Measurements from ENCODE around the gene KCNJ4.

Gene KCNJ4

DNA sequence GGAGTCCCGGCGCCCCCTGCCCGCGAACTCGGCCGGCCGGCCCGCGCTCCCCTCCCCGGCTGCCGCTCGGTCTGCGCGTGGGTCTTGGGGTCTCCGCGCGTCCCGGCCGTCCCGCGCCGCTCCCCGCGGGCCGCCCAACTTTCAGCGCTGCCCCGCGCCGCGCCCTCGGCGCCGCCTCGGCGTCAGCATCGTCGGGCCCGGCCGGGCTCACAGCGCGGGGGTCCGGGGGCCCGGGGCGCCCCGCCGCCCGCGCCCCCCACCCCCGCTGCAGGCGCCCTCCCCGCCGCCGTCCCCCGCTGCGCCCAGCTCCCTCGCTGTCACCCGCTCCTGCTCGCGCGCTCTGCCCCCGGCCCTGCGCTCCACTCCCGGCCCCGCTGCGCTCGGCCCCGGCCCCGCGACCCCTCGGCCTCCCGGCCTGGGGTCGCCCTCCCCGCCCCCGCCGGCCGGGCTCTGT is at the start of gene KCNJ4:
KCNJ4 (minus strand) TSS at position 124 of the 454 bp plus-strand sequence. CDS start 27,067 bp downstream, outside the sequence.
- no peak for DNase-seq (ENCODE audit: low read depth in 1 of 2, low spot score in 1 of 2)

DNA sequence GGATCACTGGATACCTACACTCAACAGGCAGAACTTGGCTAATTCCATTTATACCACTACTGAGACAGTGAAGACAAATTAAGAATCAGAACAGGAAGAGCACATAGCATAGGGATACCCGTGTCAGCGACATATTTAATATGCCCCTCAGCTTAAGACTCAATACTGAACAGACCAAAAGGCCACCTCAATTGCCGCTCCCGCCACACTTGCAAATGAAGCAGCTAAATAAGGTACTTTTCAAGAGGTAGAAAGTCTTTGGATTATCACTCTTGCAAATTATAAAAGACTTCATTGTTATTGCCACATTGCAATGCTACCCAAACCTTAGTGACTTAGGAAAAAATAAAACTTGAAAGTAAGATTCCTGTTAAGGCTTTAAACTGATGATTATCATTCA is 48.0 kb upstream of the KCNJ4 start:
- DNase-seq (ENCODE audit: low read depth in 1 of 2, low spot score in 1 of 2) = no peak

DNA sequence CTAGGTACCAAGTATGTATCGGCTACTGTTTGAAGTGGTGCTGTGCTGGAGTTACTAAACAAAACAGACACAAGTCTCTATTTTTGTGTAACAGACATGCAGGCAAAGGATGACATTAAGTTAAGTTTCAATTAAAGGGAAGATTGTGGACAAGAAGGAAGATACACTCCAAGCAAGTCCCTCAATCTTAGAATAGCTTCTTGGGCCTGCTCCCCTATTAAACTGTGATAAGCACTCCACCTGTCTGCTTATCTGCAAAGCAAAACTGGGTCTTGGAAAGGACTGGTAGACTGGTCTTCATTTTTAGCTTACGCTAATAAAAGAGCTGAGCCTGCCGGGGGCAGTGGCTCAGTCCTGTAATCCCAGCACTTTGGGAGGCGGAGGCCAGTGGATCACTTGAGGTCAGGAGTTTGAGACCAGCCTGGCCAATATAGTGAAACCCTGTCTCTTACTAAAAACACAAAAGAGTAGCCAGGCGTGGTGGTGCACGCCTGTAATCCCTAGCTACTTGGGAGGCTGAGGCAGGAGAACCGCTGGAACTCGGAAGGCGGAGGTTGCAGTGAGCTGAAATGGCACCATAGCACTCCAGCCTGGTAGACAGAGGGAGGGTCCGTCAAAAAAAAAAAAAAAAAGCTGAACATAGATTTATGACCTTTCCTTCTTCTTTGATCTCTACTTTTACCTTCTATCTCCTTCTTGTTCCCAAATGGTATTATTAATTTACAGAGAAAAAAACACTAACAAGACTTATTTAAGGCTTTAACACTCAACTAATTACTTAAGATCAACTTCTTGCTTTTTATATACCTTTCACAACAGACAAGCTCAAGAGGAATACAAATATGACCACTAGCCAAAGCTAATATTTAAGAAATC is 47.0 kb upstream of the KCNJ4 start:
- DNase-seq (ENCODE audit: low read depth in 1 of 2, low spot score in 1 of 2) = no peak

DNA sequence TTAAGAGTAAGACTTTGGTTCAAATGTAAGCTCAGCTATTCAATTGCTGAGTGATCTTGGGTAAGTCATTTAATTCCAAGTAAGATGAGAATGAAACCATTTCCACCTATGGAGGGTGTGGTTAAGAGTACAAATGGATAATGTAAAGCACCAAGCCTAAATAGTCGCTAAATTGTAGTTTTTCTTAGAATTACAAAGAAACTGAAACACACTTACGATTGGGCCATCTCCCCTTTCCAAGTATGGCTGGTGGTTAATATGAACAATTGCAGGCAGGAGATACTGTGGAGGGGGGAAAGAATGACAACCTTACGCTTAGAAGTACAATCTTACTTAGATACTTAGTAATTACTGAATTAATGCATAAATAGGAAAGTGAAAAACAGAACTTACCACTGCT is 42.9 kb upstream of the KCNJ4 start:
- DNase-seq (ENCODE audit: low read depth in 1 of 2, low spot score in 1 of 2) = no peak

DNA sequence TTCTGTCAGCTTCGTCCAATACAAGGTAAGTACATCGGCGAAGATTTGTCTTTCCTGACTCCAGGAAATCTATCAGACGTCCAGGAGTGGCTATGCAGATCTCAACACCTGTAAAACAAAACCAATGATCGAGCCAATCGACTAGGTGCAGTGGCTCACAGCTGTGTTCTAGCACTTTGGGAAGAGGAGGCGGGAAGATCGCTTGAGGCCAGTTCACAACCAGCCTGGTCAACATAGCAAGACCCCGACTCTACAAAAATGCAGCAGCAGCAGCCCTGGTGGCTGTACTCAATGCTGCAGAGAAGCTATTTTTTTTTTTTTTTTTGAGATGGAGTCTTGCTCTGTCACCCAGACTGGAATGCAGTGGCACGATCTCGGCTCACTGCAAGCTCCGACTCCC is 39.9 kb upstream of the KCNJ4 start:
- DNase-seq (ENCODE audit: low read depth in 1 of 2, low spot score in 1 of 2) = no peak

DNA sequence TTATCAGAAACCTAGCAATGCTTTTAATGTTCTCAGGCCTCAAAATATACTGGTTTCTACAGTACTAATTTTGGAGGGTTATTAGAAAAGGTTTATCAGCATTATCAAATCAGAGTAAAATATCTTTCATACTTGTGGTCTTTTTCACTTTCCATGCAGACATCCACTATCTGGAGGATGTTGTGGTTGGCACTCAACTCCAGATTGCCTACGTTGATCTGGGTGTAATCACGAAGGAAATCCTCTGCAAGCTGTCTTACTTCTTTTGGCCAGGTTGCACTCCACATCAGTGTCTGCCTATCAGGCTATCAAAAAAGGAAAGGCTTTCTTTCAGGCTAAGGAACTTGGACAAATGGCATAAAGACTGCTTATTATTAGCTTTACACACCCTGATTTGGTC is 39.5 kb upstream of the KCNJ4 start:
- DNase-seq (ENCODE audit: low read depth in 1 of 2, low spot score in 1 of 2) = no peak

DNA sequence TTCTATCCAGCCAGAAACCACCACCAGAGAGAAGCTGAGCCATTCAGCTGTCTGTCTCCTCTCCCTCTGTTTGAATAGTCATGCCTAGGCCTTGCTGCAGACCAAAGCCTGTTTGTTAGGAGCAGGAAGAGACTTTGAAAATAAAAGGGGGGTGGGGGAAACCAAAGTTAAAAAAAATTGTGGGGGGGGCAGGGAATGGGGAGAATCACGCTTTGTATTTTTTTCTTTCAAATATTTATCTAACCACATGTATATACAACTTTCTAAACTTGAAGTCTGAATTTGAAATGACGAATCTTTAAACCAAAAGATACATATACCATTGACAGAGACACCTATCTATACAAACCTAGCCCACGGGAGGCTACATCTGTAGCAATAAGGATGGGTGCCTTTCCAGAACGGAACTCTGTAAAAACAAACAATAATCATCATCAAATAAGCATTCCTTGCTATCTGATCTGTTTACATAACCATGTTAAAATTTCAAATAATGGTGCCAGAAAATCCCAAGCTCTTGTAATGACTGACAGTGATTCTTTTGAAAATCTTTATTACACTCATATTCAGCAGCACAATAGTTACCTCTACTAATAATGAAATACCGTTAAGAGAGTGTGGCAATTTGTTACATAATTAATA is 36.8 kb upstream of the KCNJ4 start:
- DNase-seq (ENCODE audit: low read depth in 1 of 2, low spot score in 1 of 2) = no peak

DNA sequence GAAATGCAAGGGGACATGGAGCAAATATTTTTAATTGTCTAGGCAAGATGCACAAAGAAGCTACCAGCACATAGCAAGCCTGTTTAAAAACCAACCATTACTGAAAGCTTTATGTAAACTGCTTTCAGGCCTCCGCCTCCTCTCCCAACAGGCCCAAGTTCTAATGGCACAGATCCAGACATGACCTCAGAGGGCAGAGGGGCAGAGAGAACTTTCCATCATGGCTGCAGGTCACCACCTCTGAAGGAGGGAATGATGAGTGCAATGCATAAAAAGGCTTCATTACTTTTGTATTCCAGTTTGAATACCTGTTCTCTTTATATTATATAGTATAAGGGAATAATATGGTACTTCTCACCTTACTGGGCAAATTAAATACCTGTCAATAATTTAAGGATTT is 35.9 kb upstream of the KCNJ4 start:
- no peak for DNase-seq (ENCODE audit: low read depth in 1 of 2, low spot score in 1 of 2)

DNA sequence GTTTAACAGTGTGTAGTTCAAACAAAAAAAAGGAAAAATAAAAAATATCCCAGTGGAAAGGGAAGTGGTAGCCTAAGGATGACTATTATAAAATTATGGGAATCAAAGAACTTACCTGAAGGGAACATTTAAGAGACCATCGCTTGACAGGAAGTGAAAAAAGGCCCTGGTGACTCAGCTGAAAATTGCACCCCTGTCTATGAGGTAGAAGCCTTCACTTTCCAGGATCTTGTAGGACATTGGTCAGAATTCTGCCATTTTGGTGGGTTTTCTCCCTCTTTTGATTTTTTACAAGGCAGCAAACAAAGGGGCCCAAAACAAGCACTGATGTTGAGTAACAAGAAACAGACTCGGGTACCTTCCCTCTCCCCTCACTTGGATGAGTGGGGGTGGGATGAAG is 35.5 kb upstream of the KCNJ4 start:
- DNase-seq (ENCODE audit: low read depth in 1 of 2, low spot score in 1 of 2) = no peak

DNA sequence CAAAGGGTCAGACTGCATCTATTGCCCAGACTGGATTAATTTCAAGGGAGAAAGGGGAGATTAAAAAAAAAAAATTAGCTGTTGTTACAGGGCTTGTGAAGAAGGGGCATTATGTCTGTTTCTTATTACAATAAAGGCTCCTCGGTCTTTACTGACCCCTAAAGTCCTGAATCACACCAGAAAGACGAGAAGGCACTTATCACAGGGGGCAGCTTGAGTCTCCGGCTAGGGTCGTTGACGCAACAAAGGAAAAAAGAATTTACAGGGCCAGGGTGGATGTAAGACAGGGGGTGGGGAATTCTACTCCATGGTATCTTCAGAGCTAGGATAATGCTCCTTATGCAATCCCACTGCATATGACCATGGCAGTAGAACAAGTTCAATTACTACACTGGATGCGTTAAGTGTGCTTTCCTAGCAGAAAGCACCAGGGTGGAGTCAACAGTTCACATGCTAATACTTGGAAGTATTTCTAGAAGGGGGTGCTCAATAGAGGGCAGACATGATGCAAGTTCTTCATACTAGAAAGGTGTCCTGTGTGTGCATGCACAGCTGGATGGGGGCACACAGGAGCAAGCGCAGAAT is 34.7 kb upstream of the KCNJ4 start:
- DNase-seq (ENCODE audit: low read depth in 1 of 2, low spot score in 1 of 2) = no peak

DNA sequence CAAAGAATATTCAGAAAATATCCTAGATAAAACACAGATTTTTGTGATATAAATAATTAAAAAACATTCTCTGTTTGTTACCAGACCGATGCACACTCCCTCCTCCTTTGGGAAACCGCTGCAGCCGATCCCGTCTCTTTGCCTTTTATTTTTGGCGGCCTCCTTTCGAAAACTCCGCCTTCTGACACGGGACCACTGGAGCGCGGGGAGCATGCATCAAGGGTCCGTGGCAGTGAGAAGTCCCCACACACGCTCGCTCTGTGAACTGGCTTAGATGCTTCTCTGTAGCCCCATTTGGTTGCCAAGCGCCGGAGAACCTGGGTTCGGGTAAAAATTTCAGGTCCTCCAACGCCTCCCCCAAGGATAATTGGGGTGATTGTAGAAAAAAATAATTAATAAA is 34.1 kb upstream of the KCNJ4 start:
- DNase-seq (ENCODE audit: low read depth in 1 of 2, low spot score in 1 of 2) = no peak

DNA sequence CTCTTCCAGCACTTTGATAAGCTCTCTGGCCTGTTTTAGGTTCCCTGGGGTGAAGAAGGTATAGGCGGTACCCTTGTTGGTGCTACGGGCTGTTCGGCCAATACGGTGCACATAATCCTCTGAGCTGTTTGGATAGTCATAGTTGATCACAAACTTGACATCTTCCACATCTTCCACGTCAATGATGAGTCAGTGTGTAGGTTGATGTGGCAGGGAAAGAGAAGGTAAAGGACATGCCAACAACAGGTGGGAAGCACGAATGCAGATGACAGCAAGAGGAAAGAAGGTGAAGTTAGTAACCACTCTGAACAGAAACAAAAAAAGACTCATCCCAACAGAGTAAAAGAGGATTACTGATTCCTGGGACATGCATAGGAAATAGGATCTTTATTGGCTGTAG is 32.9 kb upstream of the KCNJ4 start:
- no peak for DNase-seq (ENCODE audit: low read depth in 1 of 2, low spot score in 1 of 2)

DNA sequence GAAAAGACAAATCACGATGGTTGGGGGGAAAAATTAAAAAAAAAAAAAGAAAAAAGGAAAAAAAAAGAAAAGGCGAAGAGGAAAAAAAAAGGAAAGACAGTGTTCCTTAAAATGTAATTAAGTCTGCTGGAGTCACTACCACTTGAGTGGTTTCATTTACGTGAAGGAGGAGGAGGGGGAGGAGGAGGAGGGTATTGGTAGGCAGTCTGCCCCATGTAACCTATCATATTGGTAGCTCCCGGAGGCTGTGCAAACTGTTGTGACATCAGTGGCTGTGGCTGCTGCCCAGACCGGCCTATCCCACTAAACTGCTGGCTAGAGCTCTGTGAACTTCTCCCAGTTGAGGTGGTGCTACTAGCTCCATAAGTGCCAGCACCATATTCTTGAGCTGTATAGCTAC is 30.8 kb upstream of the KCNJ4 start:
- DNase-seq (ENCODE audit: low read depth in 1 of 2, low spot score in 1 of 2) = no peak

DNA sequence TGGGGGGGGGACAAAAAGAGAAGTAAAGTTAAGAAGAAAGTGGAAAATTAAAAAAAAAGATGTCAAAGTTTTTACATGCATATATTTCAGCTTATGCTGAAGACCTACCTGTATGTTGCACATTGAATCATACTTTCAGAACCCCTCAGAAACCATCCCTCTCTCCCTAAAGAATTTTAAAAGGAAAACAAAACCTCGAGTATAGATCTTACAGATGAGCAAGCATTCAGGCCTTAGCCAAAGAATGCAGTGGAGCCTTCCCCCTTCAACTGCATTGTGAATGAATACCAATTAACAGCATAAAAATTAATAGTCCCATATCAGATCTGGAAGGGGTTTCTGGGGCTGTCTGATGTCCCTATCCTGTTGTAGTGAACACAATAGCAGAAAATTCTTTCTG is 29.2 kb upstream of the KCNJ4 start:
- no peak for DNase-seq (ENCODE audit: low read depth in 1 of 2, low spot score in 1 of 2)

DNA sequence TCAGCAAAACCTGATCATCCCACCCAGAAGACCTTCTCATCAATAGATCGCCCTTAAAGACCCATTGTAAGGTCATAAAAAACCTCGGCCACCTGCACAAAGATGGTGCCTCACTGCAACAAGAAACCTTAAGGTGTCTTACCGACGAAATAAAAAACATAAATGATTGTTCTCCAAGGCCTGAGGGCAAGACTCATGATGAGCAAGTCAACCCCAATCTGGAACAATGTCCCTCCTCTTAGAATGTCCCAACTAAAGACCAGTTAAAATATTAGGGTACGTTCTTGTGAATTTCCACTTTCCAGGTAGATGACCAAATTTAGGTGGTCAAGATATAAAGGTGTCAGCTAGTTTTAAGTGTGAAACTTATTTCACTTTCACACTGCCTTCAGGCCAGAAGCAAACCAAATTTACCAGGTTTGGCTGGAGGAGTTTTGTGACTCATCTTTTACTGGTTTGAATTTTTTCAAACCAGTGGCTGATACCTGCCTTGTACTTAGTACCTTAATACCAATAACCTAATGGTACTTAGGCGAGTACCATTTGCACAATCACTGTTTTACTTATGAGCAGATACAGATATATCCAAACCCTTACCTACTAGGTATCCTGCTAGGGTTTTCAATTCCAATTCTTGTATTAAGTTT is 27.8 kb upstream of the KCNJ4 start:
- DNase-seq (ENCODE audit: low read depth in 1 of 2, low spot score in 1 of 2) = no peak

DNA sequence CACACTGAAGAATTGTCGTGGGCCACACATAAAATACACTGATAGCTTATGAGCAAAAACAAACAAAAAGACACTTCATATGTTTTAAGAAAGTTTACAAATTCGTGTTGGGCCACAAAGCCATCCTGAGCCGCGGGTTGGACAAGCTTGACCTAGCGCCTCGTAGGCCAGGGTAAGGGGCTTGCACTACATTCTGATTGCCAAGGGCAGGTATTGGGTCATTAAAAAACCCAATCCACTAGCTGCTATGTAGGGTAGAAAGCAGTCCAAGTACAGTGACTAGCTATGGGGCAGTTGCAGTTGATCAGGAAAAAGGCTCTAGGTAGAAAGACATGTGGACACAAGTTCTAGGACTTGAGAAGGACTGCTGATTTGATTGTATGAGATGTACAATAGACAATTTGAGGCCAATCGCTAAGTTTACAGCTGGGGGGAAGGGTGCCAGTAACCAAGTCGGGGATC is 26.9 kb upstream of the KCNJ4 start:
- no peak for DNase-seq (ENCODE audit: low read depth in 1 of 2, low spot score in 1 of 2)

DNA sequence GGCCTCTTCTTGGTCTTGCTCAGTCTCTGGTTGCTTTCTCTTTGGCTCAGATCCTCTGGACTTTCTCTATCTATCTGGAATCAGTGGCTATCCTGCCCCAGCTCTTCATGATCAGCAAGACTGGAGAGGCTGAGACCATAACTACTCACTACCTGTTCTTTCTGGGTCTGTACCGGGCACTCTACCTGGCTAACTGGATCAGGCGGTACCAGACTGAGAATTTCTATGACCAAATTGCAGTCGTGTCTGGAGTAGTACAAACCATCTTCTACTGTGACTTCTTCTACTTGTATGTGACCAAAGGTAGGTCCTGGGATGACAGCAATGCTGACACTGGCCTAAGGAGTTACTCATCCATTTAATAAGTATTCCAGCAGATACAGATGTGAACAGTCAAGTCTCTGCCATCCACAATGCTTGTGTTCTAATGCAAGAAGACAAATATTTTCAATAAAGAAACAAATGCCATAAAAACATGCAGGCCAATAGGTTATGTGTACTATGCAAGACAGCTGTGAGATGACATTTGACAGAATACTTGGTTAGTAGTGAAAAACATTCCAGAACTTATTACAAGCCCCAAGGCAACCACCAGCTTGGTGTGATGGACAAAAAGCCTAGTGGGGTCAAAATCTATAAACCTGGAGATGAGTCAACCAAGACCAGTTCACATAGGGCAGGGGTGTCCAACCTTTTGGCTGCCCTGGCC is 26.3 kb upstream of the KCNJ4 start:
- DNase-seq (ENCODE audit: low read depth in 1 of 2, low spot score in 1 of 2) = no peak

DNA sequence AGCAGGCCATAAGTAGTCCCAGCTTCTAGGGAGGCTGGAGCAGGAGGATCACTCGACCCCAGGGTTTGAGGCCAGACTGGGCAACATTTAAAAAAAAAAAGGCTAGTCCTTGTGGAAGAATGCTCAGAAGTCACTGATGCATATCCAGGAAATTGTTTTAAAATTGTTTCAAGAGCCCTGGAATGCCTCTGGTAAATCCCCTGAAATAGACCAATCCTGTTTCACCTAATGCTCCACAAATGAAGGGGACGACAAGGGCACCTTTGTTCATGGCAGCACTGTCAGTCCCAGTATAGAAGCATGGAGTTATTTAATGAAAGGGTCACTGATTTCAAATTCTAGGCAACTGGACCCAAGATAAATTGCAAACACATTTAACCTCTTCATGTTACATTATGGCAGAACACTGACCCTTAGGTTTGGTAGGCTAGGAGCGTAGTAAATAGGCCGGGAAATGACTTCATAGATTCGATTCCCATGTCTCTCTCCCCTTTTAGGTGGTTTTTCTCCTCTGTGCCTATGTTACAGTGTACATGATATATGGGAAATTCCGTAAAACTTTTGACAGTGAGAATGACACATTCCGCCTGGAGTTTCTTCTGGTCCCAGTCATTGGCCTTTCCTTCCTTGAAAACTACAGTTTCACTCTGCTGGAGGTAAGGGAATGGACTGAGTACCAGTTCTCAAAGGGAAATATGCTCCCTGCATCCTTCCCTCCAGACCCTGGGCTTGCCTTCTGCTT is 24.3 kb upstream of the KCNJ4 start:
- DNase-seq (ENCODE audit: low read depth in 1 of 2, low spot score in 1 of 2) = no peak

DNA sequence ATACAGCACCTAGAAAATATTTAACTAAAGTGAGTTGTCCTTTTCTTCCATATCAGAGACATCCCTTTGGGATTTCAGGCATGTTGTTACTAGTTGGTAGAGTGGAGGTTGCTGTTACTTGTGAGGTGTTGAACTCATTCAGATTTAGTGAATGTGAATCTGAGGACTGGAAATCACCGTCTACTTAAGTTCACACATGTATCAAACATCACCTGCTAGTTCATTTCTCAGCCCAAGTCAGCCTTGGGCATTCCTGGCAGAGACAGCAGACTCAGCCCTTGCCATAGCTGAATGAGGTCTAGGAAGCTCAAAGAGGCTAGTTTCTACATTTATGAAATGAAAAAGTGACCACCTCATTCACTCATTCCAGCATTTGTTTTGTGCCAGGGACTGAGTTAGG is 22.6 kb upstream of the KCNJ4 start:
- DNase-seq (ENCODE audit: low read depth in 1 of 2, low spot score in 1 of 2) = no peak

DNA sequence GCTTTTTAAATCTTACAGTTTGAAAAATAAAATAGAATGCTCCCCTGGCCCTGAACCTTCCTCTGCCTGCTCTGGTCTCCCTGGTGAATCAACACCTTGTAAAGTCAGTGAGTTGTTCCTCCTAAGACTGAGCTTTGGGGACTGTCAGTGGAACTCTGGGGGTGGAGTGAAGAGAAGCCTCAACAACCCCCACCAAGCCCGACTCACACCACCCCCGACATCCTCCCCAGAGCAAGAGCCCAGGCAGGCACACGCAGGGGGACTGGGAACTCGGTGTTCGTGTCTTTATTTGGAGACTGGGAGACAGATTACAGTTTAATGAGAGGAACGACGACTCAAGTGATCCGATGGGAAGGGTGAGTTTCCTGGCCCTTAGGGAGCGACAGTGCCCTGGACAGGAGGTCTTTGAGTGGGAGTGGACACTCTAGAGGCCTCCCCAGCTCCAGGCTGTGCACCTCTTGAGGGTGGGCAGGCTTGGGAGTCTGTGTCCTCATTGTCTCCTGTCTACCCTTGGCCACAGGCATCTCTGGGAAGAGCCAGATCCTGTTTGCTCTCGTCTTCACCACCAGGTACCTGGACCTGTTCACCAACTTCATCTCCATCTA is 19.1 kb upstream of the KCNJ4 start:
- no peak for DNase-seq (ENCODE audit: low read depth in 1 of 2, low spot score in 1 of 2)

Data from stimulated activated CD4-positive, alpha-beta T cell treated with anti-CD3 and anti-CD28 coated beads, Interleukin-15, amount 100 ng/mL, for 1 hour (primary cell).